ENCODE measurements around the gene HAVCR1. TPM values are rescaled to one million over a fixed set of nuclear protein-coding genes. Genes with fewer than 3 reads are reported as not detected.
"Not testable (repeated sequence)": the region's sequence is repeated elsewhere in the genome, so short reads cannot be mapped to it uniquely, and the experiment has no call there.

HAVCR1 gene
- not detected in 2 replicates for total RNA-seq (2014; rRNA removed; shearing (Covaris generic))

- no peak for DNase-seq (ENCODE audit: low read depth)
Observed at GRCh38 chr5:157059093-157059539, at the start of gene HAVCR1. Gene HAVCR1, minus strand, starts transcription at chr5:157059116. Its CDS starts 1,173 bp downstream, at chr5:157057943.

DNA sequence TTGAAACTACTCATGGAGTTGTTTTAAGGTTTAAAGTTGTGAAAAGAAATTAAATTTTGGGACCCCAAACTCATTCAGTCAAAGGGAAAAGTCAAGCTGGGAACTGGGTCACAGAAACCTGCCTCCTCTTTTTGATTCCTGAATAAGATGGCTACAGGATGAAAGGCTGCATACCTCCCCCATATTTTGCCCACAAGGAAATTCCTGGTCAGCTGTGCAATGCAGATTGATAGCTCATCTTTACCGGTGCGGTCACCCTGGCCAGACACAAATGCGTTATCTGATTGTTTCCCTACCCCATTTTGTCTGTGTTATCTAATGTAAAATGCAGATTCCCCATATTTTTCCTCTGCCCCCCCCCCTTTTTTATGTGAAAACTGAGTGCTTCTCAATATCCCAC, 48.6 kb upstream of the HAVCR1 start:
- DNase-seq (ENCODE audit: low read depth) = peak; percentile 40

GRCh38 chr5:157106630-157107461, 47.9 kb upstream of the HAVCR1 start:
- DNase-seq (ENCODE audit: low read depth) = peak; percentile 44

DNA sequence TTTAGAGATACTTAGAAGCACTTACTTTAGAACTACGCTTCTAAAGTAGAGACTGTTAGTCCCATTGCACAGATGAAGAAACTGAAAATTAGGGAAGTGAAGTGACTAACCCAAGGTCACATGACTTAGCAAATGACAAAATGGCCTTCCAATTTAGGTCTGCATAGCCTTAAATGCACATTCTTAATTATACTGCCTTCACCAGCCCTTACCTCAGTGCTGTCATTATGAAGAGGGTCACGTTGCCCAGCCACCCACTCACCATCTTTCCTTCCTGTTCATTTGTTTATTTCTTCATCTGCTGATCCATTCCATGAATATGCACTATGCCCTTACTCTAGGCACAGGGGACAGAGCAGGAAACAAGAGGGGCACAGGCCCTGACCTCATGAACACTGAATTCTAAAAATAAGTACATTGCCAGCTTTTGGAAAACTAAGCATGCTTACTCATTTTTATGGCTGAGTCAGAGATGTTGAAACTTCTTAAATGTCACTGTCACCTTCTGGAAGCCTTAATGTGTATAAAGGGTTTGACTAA, 41.3 kb upstream of the HAVCR1 start:
- DNase-seq (ENCODE audit: low read depth) = peak; percentile 13

DNA sequence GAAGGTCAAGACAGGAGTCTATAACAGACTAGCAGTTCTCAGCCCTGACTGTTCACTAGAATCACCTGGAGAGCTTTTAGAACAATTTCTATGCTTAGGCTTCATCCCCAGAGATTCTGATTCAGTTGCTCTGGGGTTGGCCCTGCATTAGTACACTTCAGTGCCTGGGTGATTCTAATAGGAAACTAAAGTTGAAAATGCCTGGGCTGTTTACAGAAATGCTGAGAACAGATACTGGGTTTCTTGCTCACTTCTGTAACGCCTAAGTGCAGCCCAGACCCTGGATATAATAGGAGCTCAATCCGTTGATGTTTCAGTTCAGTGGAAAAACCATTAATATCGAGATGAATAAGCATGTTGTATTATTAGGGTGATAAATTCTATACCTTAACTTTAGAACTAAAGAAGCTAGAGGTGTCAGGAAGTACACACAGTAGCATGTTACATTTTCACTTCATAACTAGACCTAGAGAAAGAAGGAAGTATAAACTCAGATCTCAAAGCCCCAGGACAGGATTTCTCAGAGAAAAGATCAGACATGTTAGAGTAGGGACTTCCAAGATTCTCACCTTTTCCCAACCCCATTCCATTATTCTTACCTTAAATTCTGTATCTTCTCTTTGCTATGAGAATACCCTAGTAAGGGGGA, 29.6 kb upstream of the HAVCR1 start:
- DNase-seq (ENCODE audit: low read depth) = no peak

DNA sequence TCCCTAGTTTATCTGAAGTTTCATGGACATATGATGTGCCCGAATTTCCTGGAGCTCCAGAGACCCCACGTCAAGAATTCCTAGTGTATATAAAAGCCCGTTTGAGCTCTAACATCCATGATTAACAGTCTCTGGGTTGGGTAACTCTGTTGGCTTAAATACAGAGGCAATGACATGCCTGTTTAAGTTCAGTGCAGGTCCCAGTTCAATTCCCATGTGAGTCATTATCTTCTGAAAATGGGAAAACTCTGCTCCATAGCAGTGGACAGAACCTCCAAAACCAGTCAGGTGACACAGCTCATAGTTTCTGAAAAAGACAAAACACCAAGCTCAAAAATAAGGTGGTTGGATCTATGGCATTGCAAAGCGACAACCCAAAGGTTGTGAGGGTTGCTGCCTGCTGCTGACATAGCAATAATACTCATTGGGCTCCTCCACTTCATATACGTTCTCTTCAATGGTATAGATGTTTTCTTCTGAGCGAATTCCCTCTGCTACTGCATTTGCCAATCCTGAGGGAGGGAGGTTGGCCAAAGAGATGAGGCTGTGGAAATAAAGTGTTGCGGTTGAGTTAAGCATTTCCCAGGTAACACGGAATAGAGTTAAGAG, 27.9 kb upstream of the HAVCR1 start:
- DNase-seq (ENCODE audit: low read depth) = no peak

GRCh38 chr5:157085930-157086329, 27.0 kb upstream of the HAVCR1 start:
- no peak for DNase-seq (ENCODE audit: low read depth)

- no peak for DNase-seq (ENCODE audit: low read depth)
Observed at GRCh38 chr5:157080286-157080685, 21.4 kb upstream of the HAVCR1 start.

DNA sequence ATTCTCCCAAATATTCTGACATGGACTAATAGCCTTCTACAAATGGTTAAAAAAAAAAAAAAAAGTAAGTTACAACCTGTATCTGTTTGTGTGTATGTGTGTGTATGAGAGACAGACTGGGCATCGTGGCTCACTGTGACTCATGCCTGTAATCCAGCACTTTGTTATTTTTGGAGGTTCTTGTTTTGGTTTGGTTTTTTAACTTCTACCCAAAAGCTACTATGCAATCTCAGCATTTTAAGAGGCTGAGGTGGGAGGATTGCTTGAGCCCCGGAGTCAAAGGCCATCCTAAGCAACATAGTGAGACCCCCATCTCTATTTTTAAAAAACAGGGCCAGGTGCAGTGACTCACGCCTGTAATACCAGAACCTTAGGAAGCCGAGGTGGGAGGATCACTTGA, 17.6 kb upstream of the HAVCR1 start:
- peak; percentile 77 for DNase-seq (ENCODE audit: low read depth)

DNA sequence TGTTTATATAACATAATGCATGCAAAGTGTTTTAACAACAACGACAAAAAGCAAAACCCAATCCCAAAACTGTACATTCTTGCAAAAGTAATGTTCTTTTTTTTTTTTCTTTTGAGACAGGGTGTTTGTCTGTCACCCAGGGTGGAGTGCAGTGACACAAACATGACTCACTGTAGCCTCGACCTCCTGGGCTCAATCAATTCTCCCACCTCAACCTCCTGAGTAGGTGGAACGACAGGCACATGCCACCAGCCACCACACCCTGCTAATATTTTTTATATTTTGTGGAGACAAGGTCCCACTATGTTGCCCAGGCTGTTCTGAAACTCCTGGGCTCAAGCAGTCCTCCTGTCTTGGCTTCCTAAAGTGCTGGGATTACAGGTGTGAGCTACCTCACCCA, 13.6 kb upstream of the HAVCR1 start:
- DNase-seq (ENCODE audit: low read depth) = peak; percentile 46

- no peak for DNase-seq (ENCODE audit: low read depth)
Observed at GRCh38 chr5:157069949-157070348, 11.0 kb upstream of the HAVCR1 start.

- DNase-seq (ENCODE audit: low read depth) = no peak
Observed at GRCh38 chr5:157068785-157069184, 9.9 kb upstream of the HAVCR1 start.

GRCh38 chr5:157068339-157068738, 9.4 kb upstream of the HAVCR1 start:
- DNase-seq (ENCODE audit: low read depth) = no peak

GRCh38 chr5:157067005-157067404, 8.1 kb upstream of the HAVCR1 start:
- no peak for DNase-seq (ENCODE audit: low read depth)

DNA sequence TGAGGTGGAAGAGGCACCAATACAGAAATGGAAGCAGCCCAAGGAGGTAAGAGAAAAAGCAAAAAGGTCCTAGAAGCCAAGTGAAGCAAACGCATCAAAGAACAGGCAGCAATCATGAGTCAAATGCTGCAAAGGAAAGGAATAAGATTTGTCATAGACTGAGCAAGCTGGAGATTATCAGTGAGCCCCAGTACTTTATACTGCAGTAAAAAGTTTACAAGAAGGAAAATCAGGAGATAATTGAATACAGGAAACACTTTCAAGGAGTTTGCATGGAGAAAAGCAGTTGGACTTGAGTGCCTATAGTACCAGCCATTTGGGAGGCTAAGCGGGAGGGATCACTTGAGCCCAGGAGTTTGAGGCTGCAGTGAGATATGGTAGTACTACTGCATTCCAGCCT, 7.2 kb upstream of the HAVCR1 start:
- DNase-seq (ENCODE audit: low read depth) = no peak

DNA sequence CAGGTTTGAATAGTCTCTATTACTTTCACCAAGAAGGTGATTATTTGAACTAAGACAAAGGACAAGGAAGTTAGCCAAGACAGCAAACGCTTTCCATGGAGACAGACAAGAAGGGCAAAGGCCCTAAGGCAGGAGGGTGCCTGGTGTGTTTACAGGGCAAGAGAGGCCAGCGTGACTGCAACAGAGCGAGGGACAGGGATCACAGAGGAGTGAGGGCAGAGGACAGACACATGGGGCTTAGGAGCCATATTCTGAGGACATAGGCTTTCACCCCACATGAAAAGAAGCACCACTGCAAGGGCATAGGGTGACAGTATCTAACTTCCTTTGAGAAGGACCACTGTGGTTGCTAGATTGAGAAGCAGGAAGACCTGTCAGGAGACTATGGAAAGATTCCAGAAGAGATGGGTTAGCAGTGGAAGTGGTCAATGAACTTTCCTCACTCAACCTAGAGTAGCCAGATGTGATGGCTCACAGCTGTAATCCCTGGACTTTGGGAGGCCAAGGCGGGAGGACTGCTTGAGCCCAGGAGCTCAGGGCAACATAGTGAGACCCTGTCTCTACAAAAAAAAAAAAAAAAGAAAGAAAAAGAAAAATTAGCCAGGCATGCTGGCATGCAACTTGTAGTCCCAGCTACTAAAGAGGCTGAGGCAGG, 5.0 kb upstream of the HAVCR1 start:
- no peak for DNase-seq (ENCODE audit: low read depth)

GRCh38 chr5:157059891-157060290, 975 bp upstream of the HAVCR1 start:
- DNase-seq (ENCODE audit: low read depth) = no peak

GRCh38 chr5:157057459-157058370, 1.2 kb downstream of the HAVCR1 start:
- no peak for DNase-seq (ENCODE audit: low read depth)

- DNase-seq (ENCODE audit: low read depth) = not testable (repeated sequence)
Observed at GRCh38 chr5:157056848-157057247, 2.1 kb downstream of the HAVCR1 start.

DNA sequence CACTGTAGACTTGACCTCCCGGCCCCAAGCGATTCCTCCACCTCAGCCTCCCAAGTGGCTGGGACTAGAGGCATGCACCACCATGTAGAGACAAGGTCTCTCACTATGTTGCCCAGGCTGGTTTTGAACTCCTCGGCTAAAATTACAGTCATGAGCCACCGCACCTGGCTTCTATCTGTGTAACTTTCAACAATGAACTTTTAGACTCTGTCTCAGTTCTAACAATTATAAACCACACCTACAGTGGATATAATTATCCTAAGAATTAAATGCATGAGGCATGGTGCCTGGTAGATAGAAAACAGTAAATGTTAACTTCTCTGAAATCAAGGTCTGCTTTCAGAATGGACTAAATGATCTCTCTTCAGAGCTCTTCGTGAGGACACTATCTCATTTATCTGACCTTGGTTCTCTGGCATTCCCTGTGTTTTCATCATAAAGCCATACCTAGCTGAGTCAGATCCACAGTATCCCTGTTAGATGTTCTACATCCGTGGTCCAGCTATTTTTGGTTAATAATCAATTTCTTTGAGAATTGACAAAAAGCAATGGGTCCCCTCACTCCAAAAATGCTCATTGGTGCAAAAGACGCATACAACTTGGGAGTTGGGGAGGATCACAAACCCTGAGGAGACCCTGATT, 7.2 kb downstream of the HAVCR1 start:
- DNase-seq (ENCODE audit: low read depth) = no peak

Measured in Daoy (cell line).